Keratinocyte (primary cell): Measurements from ENCODE around the gene BUB1. TPM values are rescaled to one million over a fixed set of nuclear protein-coding genes. Genes with fewer than 3 reads are reported as not detected.

ENCODE experiments used
- DNase-seq: peaks from one replicate; pipeline ENCODE4 v3.0.0-alpha.2; 2011; ENCODE audit warnings: low read depth, missing footprints, low spot score
- FAIRE-seq: peaks from 2 replicates; lab custom pipeline; 2011; peaks lifted over from hg19 to GRCh38; lab: Jason Lieb, UNC
- H2AFZ ChIP-seq: 2 replicates; pipeline ENCODE4 v1.6.0; 2012; ENCODE audit warnings: low read length, control low read depth, inconsistent platforms; ENCODE audit not compliant: control insufficient read depth
- H3K27ac ChIP-seq: 2 replicates; pipeline ENCODE4 v1.5.1; 2011; ENCODE audit warnings: low read length; ENCODE audit not compliant: control insufficient read depth, insufficient read depth
- H3K27me3 ChIP-seq: 3 replicates; pipeline ENCODE4 v1.6.0; 2011; ENCODE audit warnings: low read length; ENCODE audit not compliant: control insufficient read depth, insufficient read depth; ENCODE audit errors: extremely low read depth
- H3K36me3 ChIP-seq, 2 experiments: 2 replicates in 1 of 2; 3 replicates in 1 of 2; pipeline ENCODE4 v1.5.1; 2011; ENCODE audit warnings: low read length in 2 of 2, mild to moderate bottlenecking in 1 of 2; ENCODE audit not compliant: control insufficient read depth in 2 of 2, insufficient read depth in 2 of 2; ENCODE audit errors: extremely low read depth in 1 of 2
- H3K4me1 ChIP-seq: 3 replicates; pipeline ENCODE4 v1.5.1; 2011; ENCODE audit warnings: low read length; ENCODE audit not compliant: control insufficient read depth, insufficient read depth; ENCODE audit errors: extremely low read depth
- H3K4me2 ChIP-seq: 3 replicates; pipeline ENCODE4 v1.6.0; 2011; ENCODE audit warnings: low read depth, low read length; ENCODE audit not compliant: control insufficient read depth, insufficient read depth; ENCODE audit errors: extremely low read depth
- H3K4me3 ChIP-seq, 3 experiments: fragments of 200-600 bp in 1 of 3; sonication (generic) in 1 of 3; 2 replicates in 2 of 3; 3 replicates in 1 of 3; pipeline ENCODE4 v1.5.1; 2011 to 2016; ENCODE audit warnings: low read length in 3 of 3, mild to moderate bottlenecking in 3 of 3, control low read depth in 2 of 3, inconsistent platforms in 1 of 3, low read depth in 1 of 3, mixed read lengths in 1 of 3, mixed run types in 1 of 3, moderate library complexity in 1 of 3; ENCODE audit not compliant: control insufficient read depth in 2 of 3, insufficient read depth in 2 of 3; ENCODE audit errors: extremely low read depth in 1 of 3
- H3K79me2 ChIP-seq: 2 replicates; pipeline ENCODE4 v1.6.0; 2012; ENCODE audit warnings: low read length; ENCODE audit not compliant: control insufficient read depth, insufficient read depth
- H3K9ac ChIP-seq: 3 replicates; pipeline ENCODE4 v1.6.0; 2011; ENCODE audit warnings: low read length; ENCODE audit not compliant: control insufficient read depth, insufficient read depth; ENCODE audit errors: extremely low read depth
- H3K9me1 ChIP-seq: 3 replicates; pipeline ENCODE4 v1.6.0; 2011; ENCODE audit warnings: low read length; ENCODE audit not compliant: control insufficient read depth, insufficient read depth; ENCODE audit errors: extremely low read depth
- H3K9me3 ChIP-seq: 2 replicates; pipeline ENCODE4 v1.5.1; 2012; ENCODE audit warnings: low read depth, low read length; ENCODE audit not compliant: control insufficient read depth
- H4K20me1 ChIP-seq: 3 replicates; pipeline ENCODE4 v1.6.0; 2011; ENCODE audit warnings: low read length; ENCODE audit not compliant: control insufficient read depth, insufficient read depth; ENCODE audit errors: extremely low read depth
- CTCF ChIP-seq, 3 experiments: IDR thresholded peaks in 1 of 3; conservative IDR thresholded peaks in 1 of 3; optimal IDR thresholded peaks in 1 of 3; 2 replicates in 2 of 3; 3 replicates in 1 of 3; pipeline versions ENCODE3 to v1.5.1; 2011; ENCODE audit warnings: low read length in 3 of 3, mild to moderate bottlenecking in 3 of 3, moderate library complexity in 2 of 3, control low read depth in 1 of 3, inconsistent platforms in 1 of 3; ENCODE audit not compliant: insufficient read depth in 2 of 3; ENCODE audit errors: extremely low read depth in 1 of 3
- EZH2 ChIP-seq: IDR thresholded peaks from one replicate; pipeline ENCODE4 v1.6.1; 2012; ENCODE audit warnings: inconsistent platforms, mild to moderate bottlenecking, low read length, moderate library complexity
- dilution Hi-C: fragments of 300-500 bp; cut with MboI; formaldehyde crosslinking; loops from one replicate; pipeline ENCODE4 v1.7.0; 2020; ENCODE audit warnings: low sequenced_read_pairs; ENCODE audit not compliant: extremely low pct_ligation_motif_present
- polyA plus RNA-seq, 5 experiments: library from polyadenylated mRNA; depleted of rRNA in 3 of 5; stranded (reverse) in 3 of 5; stranded (forward) in 1 of 5; unstranded in 1 of 5; fragments of >200 nt; gene quantifications; 1 replicate in 1 of 5; 2 replicates in 3 of 5; 3 replicates in 1 of 5; pipeline versions ENCODE4 v1.2.1 to v1.2.3, GENCODE V29; 2011 to 2012; ENCODE audit warnings: missing spikeins in 2 of 5, low read depth in 1 of 5, low replicate concordance in 1 of 5

Gene BUB1
- polyA plus RNA-seq, 1 donor (not counting 4 experiments of a cell fraction or from before 2014, with no cell fraction given), result 24.7 TPM

- Histone ChIP-seq H3K4me1 (no peaks in the 10 kb centered on the region), H3K36me3 (peaks cover 5 to 34% of the 10 kb centered on the region in 2 experiments), H3K4me2 (no peak overlapping the region), H4K20me1 (no peaks in the 10 kb centered on the region), H3K9ac (no peak overlapping the region), H2AFZ (no peak overlapping the region), H3K9me3 (no peaks in the 10 kb centered on the region), H3K27me3 (no peaks in the 10 kb centered on the region), H3K4me3 (no peak overlapping the region), H3K27ac (no peak overlapping the region), H3K79me2 (no peaks in the 10 kb centered on the region), H3K9me1 (no peaks in the 10 kb centered on the region)
- DNase-seq (no peak), FAIRE-seq (no peak)
- dilution Hi-C loops, result no loop called here
- TF ChIP-seq CTCF (optimal IDR thresholded peaks at IDR 0.05 in 1 of 3, IDR thresholded peaks at IDR 0.05 in 1 of 3, conservative IDR thresholded peaks at IDR 0.05 in 1 of 3; ENCODE audit: extremely low read depth in 1 of 3, insufficient read depth in 2 of 3, low read length in 3 of 3) (no peak), EZH2 (no peak)
Observed at GRCh38 chr2:110653861-110654260, 24.0 kb downstream of the BUB1 start.

GRCh38 chr2:110650346-110650745 lies 27.5 kb downstream of the BUB1 start:
- H3K9me3 ChIP-seq, result no peaks in the 10 kb centered on the region
- TF ChIP-seq EZH2, result no peak
- TF ChIP-seq CTCF (optimal IDR thresholded peaks at IDR 0.05 in 1 of 3, IDR thresholded peaks at IDR 0.05 in 1 of 3, conservative IDR thresholded peaks at IDR 0.05 in 1 of 3; ENCODE audit: extremely low read depth in 1 of 3, insufficient read depth in 2 of 3, low read length in 3 of 3), result no peak
- no peaks in the 10 kb centered on the region for H3K4me1 ChIP-seq
- DNase-seq (no peak), FAIRE-seq (no peak)
- no peak overlapping the region for H3K4me3 ChIP-seq
- H3K9ac ChIP-seq, result no peak overlapping the region
- H4K20me1 ChIP-seq, result no peaks in the 10 kb centered on the region
- dilution Hi-C loops, result no loop called here
- no peaks in the 10 kb centered on the region for H3K9me1 ChIP-seq
- no peaks in the 10 kb centered on the region for H3K27me3 ChIP-seq
- H3K79me2 ChIP-seq, result no peaks in the 10 kb centered on the region
- H3K36me3 ChIP-seq, result peaks cover 3 to 23% of the 10 kb centered on the region in 2 experiments
- no peak overlapping the region for H3K27ac ChIP-seq
- H2AFZ ChIP-seq, result no peak overlapping the region
- H3K4me2 ChIP-seq, result no peak overlapping the region
